Astrocyte (in vitro differentiated cells and primary cell): ENCODE data around the gene CTTNBP2NL. TPM values are rescaled to one million over a fixed set of nuclear protein-coding genes. Genes with fewer than 3 reads are reported as not detected.
"Not testable (repeated sequence)": the region's sequence is repeated elsewhere in the genome, so short reads cannot be mapped to it uniquely, and the experiment has no call there.

Experiments used
- DNase-seq: peaks from one replicate; pipeline ENCODE4 v3.0.0-alpha.2; 2010; ENCODE audit warnings: low read depth
- FAIRE-seq: peaks from 2 replicates; lab custom pipeline; 2011; peaks lifted over from hg19 to GRCh38; lab: Jason Lieb, UNC
- H2AFZ ChIP-seq: 2 replicates; pipeline ENCODE4 v1.6.0; 2012; ENCODE audit warnings: low read depth, low read length, inconsistent platforms
- H3K27ac ChIP-seq: 2 replicates; pipeline ENCODE4 v1.5.1; 2011; ENCODE audit warnings: low read depth, low read length, inconsistent platforms
- H3K27me3 ChIP-seq: 2 replicates; pipeline ENCODE4 v1.6.0; 2011; ENCODE audit warnings: low read length, inconsistent platforms; ENCODE audit not compliant: insufficient read depth
- H3K36me3 ChIP-seq: 2 replicates; pipeline ENCODE4 v1.5.1; 2011; ENCODE audit warnings: low read length, inconsistent platforms; ENCODE audit not compliant: insufficient read depth
- H3K4me1 ChIP-seq: 2 replicates; pipeline ENCODE4 v1.5.1; 2011; ENCODE audit warnings: low read length, inconsistent platforms; ENCODE audit not compliant: insufficient read depth
- H3K4me2 ChIP-seq: 2 replicates; pipeline ENCODE4 v1.6.0; 2012; ENCODE audit warnings: low read length, inconsistent platforms
- H3K4me3 ChIP-seq: 2 replicates; pipeline ENCODE4 v1.5.1; 2011; ENCODE audit warnings: low read depth, mild to moderate bottlenecking, low read length, inconsistent platforms; ENCODE audit not compliant: insufficient read depth
- H3K79me2 ChIP-seq: 2 replicates; pipeline ENCODE4 v1.6.0; 2012; ENCODE audit warnings: mild to moderate bottlenecking, low read length, inconsistent platforms; ENCODE audit not compliant: insufficient read depth
- H3K9ac ChIP-seq: 2 replicates; pipeline ENCODE4 v1.6.0; 2012; ENCODE audit warnings: mild to moderate bottlenecking, low read length, inconsistent platforms
- H3K9me3 ChIP-seq: 2 replicates; pipeline ENCODE4 v1.5.1; 2012; ENCODE audit warnings: low read depth, mild to moderate bottlenecking, low read length, inconsistent platforms; ENCODE audit not compliant: insufficient read depth
- H4K20me1 ChIP-seq: 2 replicates; pipeline ENCODE4 v1.6.0; 2012; ENCODE audit warnings: low read length, inconsistent platforms; ENCODE audit not compliant: insufficient read depth
- H3K27ac Mint-ChIP-seq: one replicate; pipeline ENCODE4 v1.8.0; 2021; ENCODE audit warnings: mild to moderate bottlenecking, mixed read lengths; ENCODE audit not compliant: unreplicated experiment
- H3K27me3 Mint-ChIP-seq: one replicate; pipeline ENCODE4 v1.8.0; 2021; ENCODE audit warnings: low read depth, mixed read lengths; ENCODE audit not compliant: unreplicated experiment
- H3K36me3 Mint-ChIP-seq: one replicate; pipeline ENCODE4 v1.8.0; 2021; ENCODE audit warnings: low read depth, mixed read lengths; ENCODE audit not compliant: unreplicated experiment
- H3K4me1 Mint-ChIP-seq: one replicate; pipeline ENCODE4 v1.8.0; 2021; ENCODE audit warnings: low read depth, mixed read lengths; ENCODE audit not compliant: unreplicated experiment
- H3K4me3 Mint-ChIP-seq: one replicate; pipeline ENCODE4 v1.8.0; 2021; ENCODE audit warnings: mild to moderate bottlenecking, moderate library complexity, mixed read lengths; ENCODE audit not compliant: unreplicated experiment
- H3K9me3 Mint-ChIP-seq: one replicate; pipeline ENCODE4 v1.8.0; 2021; ENCODE audit warnings: mild to moderate bottlenecking, mixed read lengths; ENCODE audit not compliant: unreplicated experiment
- EZH2 ChIP-seq: IDR thresholded peaks from 2 replicates; pipeline ENCODE4 v1.6.1; 2012; ENCODE audit warnings: mild to moderate bottlenecking, low read length, inconsistent platforms; ENCODE audit not compliant: insufficient read depth
- total RNA-seq: library from RNA; stranded (reverse); gene quantifications from 2 replicates; pipeline ENCODE4 v1.2.1, GENCODE V29; 2021
- TF ChIP-seq, protein P1 (sequence below): IDR thresholded peaks from 2 replicates; pipeline ENCODE4 v1.5.1; 2011; ENCODE audit warnings: low read depth, mild to moderate bottlenecking, inconsistent platforms, low read length, moderate library complexity; ENCODE audit not compliant: insufficient read depth

The CTTNBP2NL gene
- total RNA-seq, 1 donor from 2014 or later = 91.9 TPM

DNA sequence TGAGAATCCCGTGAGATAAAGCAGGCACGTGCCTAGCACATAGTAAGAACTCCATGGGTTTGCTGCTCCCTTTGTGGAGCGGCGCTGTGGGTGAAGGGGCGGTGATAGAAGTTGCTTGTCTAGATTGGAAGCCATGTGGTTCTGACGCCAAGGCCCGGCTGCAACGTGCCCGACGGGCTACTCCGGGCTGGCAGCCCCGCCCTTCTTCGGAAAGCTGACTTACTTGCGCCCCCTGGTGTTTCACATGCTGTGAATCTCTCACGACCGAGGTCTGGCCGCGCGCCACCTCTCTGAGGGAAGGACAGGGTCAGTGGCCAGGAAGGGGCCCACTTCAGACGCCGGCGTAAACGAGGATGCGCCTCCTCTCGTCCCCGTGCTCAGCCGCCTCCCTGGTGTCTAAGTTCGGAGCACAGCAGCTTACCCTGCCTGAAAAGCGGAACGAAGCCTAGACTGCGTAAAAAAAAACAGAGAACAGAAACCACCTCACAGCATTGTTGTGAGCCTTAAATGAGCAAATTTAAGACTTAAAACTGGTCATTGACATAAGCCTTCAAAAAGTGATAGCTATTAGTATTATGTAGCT is 70.2 kb downstream of the CTTNBP2NL start:
- no peaks in the 10 kb centered on the region for H3K9me3 Mint-ChIP-seq
- H4K20me1 ChIP-seq = peaks cover 5% of the 10 kb centered on the region
- H2AFZ ChIP-seq = peak overlapping the region; percentile 39
- FAIRE-seq (no peak), DNase-seq (peak; percentile 84)
- no peak for TF ChIP-seq EZH2
- TF ChIP-seq, protein P1, sequence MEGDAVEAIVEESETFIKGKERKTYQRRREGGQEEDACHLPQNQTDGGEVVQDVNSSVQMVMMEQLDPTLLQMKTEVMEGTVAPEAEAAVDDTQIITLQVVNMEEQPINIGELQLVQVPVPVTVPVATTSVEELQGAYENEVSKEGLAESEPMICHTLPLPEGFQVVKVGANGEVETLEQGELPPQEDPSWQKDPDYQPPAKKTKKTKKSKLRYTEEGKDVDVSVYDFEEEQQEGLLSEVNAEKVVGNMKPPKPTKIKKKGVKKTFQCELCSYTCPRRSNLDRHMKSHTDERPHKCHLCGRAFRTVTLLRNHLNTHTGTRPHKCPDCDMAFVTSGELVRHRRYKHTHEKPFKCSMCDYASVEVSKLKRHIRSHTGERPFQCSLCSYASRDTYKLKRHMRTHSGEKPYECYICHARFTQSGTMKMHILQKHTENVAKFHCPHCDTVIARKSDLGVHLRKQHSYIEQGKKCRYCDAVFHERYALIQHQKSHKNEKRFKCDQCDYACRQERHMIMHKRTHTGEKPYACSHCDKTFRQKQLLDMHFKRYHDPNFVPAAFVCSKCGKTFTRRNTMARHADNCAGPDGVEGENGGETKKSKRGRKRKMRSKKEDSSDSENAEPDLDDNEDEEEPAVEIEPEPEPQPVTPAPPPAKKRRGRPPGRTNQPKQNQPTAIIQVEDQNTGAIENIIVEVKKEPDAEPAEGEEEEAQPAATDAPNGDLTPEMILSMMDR = peak; percentile 50
- peak overlapping the region; percentile 59 for H3K27ac ChIP-seq
- H3K4me2 ChIP-seq = peak overlapping the region; percentile 83
- H3K4me3 Mint-ChIP-seq = peak overlapping the region; percentile 71
- H3K79me2 ChIP-seq = no peaks in the 10 kb centered on the region
- peaks cover 16% of the 10 kb centered on the region for H3K4me1 ChIP-seq
- peak overlapping the region; percentile 79 for H3K27ac Mint-ChIP-seq
- no peaks in the 10 kb centered on the region for H3K27me3 Mint-ChIP-seq
- H3K36me3 Mint-ChIP-seq = peaks cover 6% of the 10 kb centered on the region
- peak overlapping the region; percentile 70 for H3K9ac ChIP-seq
- no peaks in the 10 kb centered on the region for H3K27me3 ChIP-seq
- H3K4me3 ChIP-seq = peak overlapping the region; percentile 43
- no peaks in the 10 kb centered on the region for H3K36me3 ChIP-seq
- H3K9me3 ChIP-seq = no peaks in the 10 kb centered on the region
- H3K4me1 Mint-ChIP-seq = peaks cover 23% of the 10 kb centered on the region

- not testable (repeated sequence) for H3K36me3 Mint-ChIP-seq
Observed at GRCh38 chr1:112470324-112470723, 74.3 kb downstream of the CTTNBP2NL start.

GRCh38 chr1:112470966-112471365 is 75.0 kb downstream of the CTTNBP2NL start:
- TF ChIP-seq, protein P1 = no peak
- TF ChIP-seq EZH2 = no peak
- Histone ChIP-seq H3K9me3 (no peaks in the 10 kb centered on the region), H2AFZ (no peak overlapping the region), H3K4me2 (no peak overlapping the region), H3K27me3 (no peaks in the 10 kb centered on the region), H3K27ac (no peak overlapping the region), H3K79me2 (no peaks in the 10 kb centered on the region), H3K4me3 (no peak overlapping the region), H3K4me1 (peaks cover 7% of the 10 kb centered on the region), H3K36me3 (no peaks in the 10 kb centered on the region), H3K9ac (no peak overlapping the region), H4K20me1 (no peaks in the 10 kb centered on the region)
- Mint-ChIP-seq H3K4me3 (no peak overlapping the region), H3K36me3 (peaks cover 4% of the 10 kb centered on the region), H3K27ac (no peak overlapping the region), H3K9me3 (peaks cover 7% of the 10 kb centered on the region), H3K4me1 (peaks cover 8% of the 10 kb centered on the region), H3K27me3 (no peaks in the 10 kb centered on the region)
- DNase-seq (no peak), FAIRE-seq (no peak)

More at GRCh38 chr1:112470324-112470723, 74.3 kb downstream of the CTTNBP2NL start:
- FAIRE-seq, H3K4me3 ChIP-seq, H3K9me3 ChIP-seq, H3K4me3 Mint-ChIP-seq, H3K27me3 Mint-ChIP-seq, H3K9ac ChIP-seq, H3K36me3 ChIP-seq, H3K27ac ChIP-seq, H3K9me3 Mint-ChIP-seq, H3K79me2 ChIP-seq, H3K4me2 ChIP-seq, DNase-seq, H3K27ac Mint-ChIP-seq, H2AFZ ChIP-seq, H4K20me1 ChIP-seq, H3K27me3 ChIP-seq: not testable (repeated sequence)
- H3K4me1 ChIP-seq = peaks cover 14% of the 10 kb centered on the region
- H3K4me1 Mint-ChIP-seq = peaks cover 14% of the 10 kb centered on the region
